GM12878 (cell line): ENCODE measurements around the gene SLC38A8. TPM values are rescaled to one million over a fixed set of nuclear protein-coding genes. Genes with fewer than 3 reads are reported as not detected.

ENCODE experiments used
- ATAC-seq: fragments of 200-7000 bp; cut with Tn5 transposase; 3 replicates; pipeline ENCODE4 v1.9.1; 2020; ENCODE audit warnings: mild to moderate bottlenecking, moderate library complexity
- BruUV-seq: library from RNA; stranded (reverse); fragments of 400-500 nt; replicated peaks from 2 replicates; lab custom pipeline; 2021; lab: Mats Ljungman, UMichigan
- CTCF ChIA-PET: fragments of 300-600 bp; sonication (Branson Sonifier 250); formaldehyde crosslinking; extraction: SDS; loops from one replicate; lab custom pipeline; 2021; ENCODE audit warnings: inconsistent platforms; lab: Yijun Ruan, JAX
- POLR2A ChIA-PET: fragments of 350-600 bp; formaldehyde crosslinking; extraction: SDS; loops from one replicate; lab custom pipeline; 2021; ENCODE audit warnings: inconsistent platforms; lab: Charles Lee
- RAD21 ChIA-PET: fragments of 300-600 bp; sonication (Branson Sonifier 250); formaldehyde crosslinking; loops from one replicate; lab custom pipeline; 2023; ENCODE audit warnings: antibody characterized with exemption; ENCODE audit not compliant: unreplicated experiment; lab: Charles Lee
- SMC1A ChIA-PET: fragments of 300-600 bp; sonication (Branson Sonifier 250); formaldehyde crosslinking; loops from one replicate; lab custom pipeline; 2023; ENCODE audit not compliant: unreplicated experiment, uncharacterized antibody; lab: Charles Lee
- DNase-seq: peaks from one replicate; pipeline ENCODE4 v3.0.0-alpha.2; 2011; ENCODE audit warnings: low read depth, low spot score
- FAIRE-seq: peaks from 3 replicates; lab custom pipeline; 2011; peaks lifted over from hg19 to GRCh38; lab: Jason Lieb, UNC
- H2AFZ ChIP-seq: 2 replicates; pipeline ENCODE4 v1.6.0; 2011; ENCODE audit warnings: low read depth, low read length, control low read depth; ENCODE audit not compliant: control insufficient read depth
- H3K27ac ChIP-seq: 2 replicates; pipeline ENCODE4 v1.5.1; 2011; ENCODE audit warnings: control low read depth; ENCODE audit not compliant: control insufficient read depth, insufficient read depth
- H3K27me3 ChIP-seq, 2 experiments: replicated peaks in 1 of 2; 2 replicates each; pipeline versions ENCODE4 v1.6.0 to v1.6.1; 2011; ENCODE audit warnings: low read length in 1 of 2; ENCODE audit not compliant: control insufficient read depth in 2 of 2, insufficient read depth in 2 of 2
- H3K36me3 ChIP-seq, 2 experiments: 2 replicates each; pipeline ENCODE4 v1.5.1; 2011; ENCODE audit warnings: low read length in 1 of 2; ENCODE audit not compliant: control insufficient read depth in 2 of 2, insufficient read depth in 2 of 2
- H3K4me1 ChIP-seq: 2 replicates; pipeline ENCODE4 v1.6.1; 2011; ENCODE audit warnings: mild to moderate bottlenecking, low read length, moderate library complexity, mixed read lengths; ENCODE audit not compliant: control insufficient read depth, insufficient read depth
- H3K4me2 ChIP-seq: 2 replicates; pipeline ENCODE4 v1.6.0; 2011; ENCODE audit warnings: control low read depth; ENCODE audit not compliant: control insufficient read depth, insufficient read depth
- H3K4me3 ChIP-seq: fragments of 200-600 bp; sonication (generic); 2 replicates; pipeline ENCODE4 v1.5.1; 2016
- H3K79me2 ChIP-seq: 2 replicates; pipeline ENCODE4 v1.6.0; 2011; ENCODE audit warnings: low read length; ENCODE audit not compliant: control insufficient read depth, insufficient read depth
- H3K9ac ChIP-seq: 2 replicates; pipeline ENCODE4 v1.8.0; 2011; ENCODE audit warnings: low read length, control low read depth, mixed read lengths; ENCODE audit not compliant: control insufficient read depth, insufficient read depth
- H3K9me3 ChIP-seq: replicated peaks from 3 replicates; pipeline ENCODE4 v1.5.1; 2011; ENCODE audit warnings: mild to moderate bottlenecking, low read length; ENCODE audit not compliant: control insufficient read depth, insufficient read depth
- H4K20me1 ChIP-seq: 2 replicates; pipeline ENCODE4 v1.6.0; 2011; ENCODE audit not compliant: control insufficient read depth, insufficient read depth
- ASH2L ChIP-seq: fragments of 300-600, 200-600 bp; sonication (generic); IDR thresholded peaks from 2 replicates; pipeline ENCODE4 v1.6.1; 2017; ENCODE audit warnings: low read depth, mild to moderate bottlenecking, borderline replicate concordance
- CBX5 ChIP-seq: sonication (generic); IDR thresholded peaks from 2 replicates; pipeline ENCODE4 v1.6.1; 2016; ENCODE audit warnings: low read depth, moderate library complexity, mild to moderate bottlenecking, inconsistent platforms
- ESRRA ChIP-seq: IDR thresholded peaks from 2 replicates; pipeline ENCODE4 v1.6.1; 2012; ENCODE audit warnings: mild to moderate bottlenecking, low read length, improper control_type of control experiment
- HDAC2 ChIP-seq: fragments of 200-600 bp; sonication (generic); IDR thresholded peaks from 2 replicates; pipeline ENCODE4 v1.6.1; 2017
- IKZF2 ChIP-seq, 2 experiments: fragments of 450-650 bp; IDR thresholded peaks; 2 replicates each; pipeline ENCODE4 v1.6.1; 2017; ENCODE audit warnings: mild to moderate bottlenecking in 2 of 2, moderate library complexity in 2 of 2
- LARP7 ChIP-seq: fragments of 450-650 bp; IDR thresholded peaks from 2 replicates; pipeline ENCODE4 v1.6.1; 2017; ENCODE audit warnings: mild to moderate bottlenecking
- MTA3 ChIP-seq: IDR thresholded peaks from 2 replicates; pipeline ENCODE4 v1.6.1; 2012; ENCODE audit warnings: low read length, inconsistent platforms, borderline replicate concordance
- NFXL1 ChIP-seq: fragments of 450-650 bp; IDR thresholded peaks from 2 replicates; pipeline ENCODE4 v1.6.1; 2017; ENCODE audit warnings: antibody characterized with exemption, mild to moderate bottlenecking, borderline replicate concordance
- NR2F1 ChIP-seq: fragments of 450-650 bp; conservative IDR thresholded peaks from 2 replicates; pipeline ENCODE4 v1.6.1; 2017; ENCODE audit warnings: mild to moderate bottlenecking
- POLR2AphosphoS2 ChIP-seq: IDR thresholded peaks from 2 replicates; pipeline ENCODE4 v1.6.1; 2011; ENCODE audit warnings: low read depth, mild to moderate bottlenecking, low read length, improper control_type of control experiment, moderate library complexity
- RELA ChIP-seq: fragments of 450-650 bp; IDR thresholded peaks from 2 replicates; pipeline ENCODE4 v1.8.0; 2014; ENCODE audit warnings: borderline replicate concordance; ENCODE audit not compliant: partially characterized antibody
- SIX5 ChIP-seq: IDR thresholded peaks from 2 replicates; pipeline ENCODE4 v1.6.1; 2011; ENCODE audit warnings: mild to moderate bottlenecking, low read depth, low read length, moderate library complexity; ENCODE audit not compliant: severe bottlenecking
- SPI1 ChIP-seq: IDR thresholded peaks from 2 replicates; pipeline ENCODE4 v1.6.1; 2011; ENCODE audit warnings: low read depth, mild to moderate bottlenecking, low read length, moderate library complexity, borderline replicate concordance; ENCODE audit not compliant: insufficient read depth
- TARDBP ChIP-seq: IDR thresholded peaks from 2 replicates; pipeline ENCODE4 v1.6.1; 2016; ENCODE audit warnings: borderline replicate concordance
- USF2 ChIP-seq: IDR thresholded peaks from 2 replicates; pipeline ENCODE4 v1.6.1; 2011; ENCODE audit warnings: low read depth, low read length, improper control_type of control experiment, borderline replicate concordance
- ZNF24 ChIP-seq: fragments of 450-650 bp; IDR thresholded peaks from 2 replicates; pipeline ENCODE4 v1.6.1; 2017; ENCODE audit warnings: antibody characterized with exemption, mild to moderate bottlenecking
- ZSCAN29 ChIP-seq: fragments of 450-650 bp; IDR thresholded peaks from 2 replicates; pipeline ENCODE4 v1.6.1; 2017; ENCODE audit warnings: mild to moderate bottlenecking, moderate library complexity
- WGBS: methylation state at CpG from one replicate; pipeline ENCODE4 v1.1.6; 2016; ENCODE audit warnings: low lambda C conversion rate; ENCODE audit not compliant: insufficient replicate concordance, insufficient coverage; ENCODE audit errors: missing lambda C conversion rate; 5-methylcytosine and 5-hydroxymethylcytosine counted together
- in situ Hi-C: fragments of 300-500 bp; cut with MboI; formaldehyde crosslinking; loops from 9 replicates; pipeline ENCODE4 v1.14.3; 2018; ENCODE audit warnings: mixed read lengths
- intact Hi-C: fragments of 100-400 bp; cut with micrococcal nuclease; formaldehyde crosslinking; loops from one replicate; pipeline ENCODE4 v1.14.2; 2022; ENCODE audit not compliant: unreplicated experiment
- polyA plus RNA-seq, 11 experiments: library from polyadenylated mRNA; depleted of rRNA in 4 of 11; unstranded in 6 of 11; stranded (reverse) in 5 of 11; fragments of >200 nt; fragmentation: Nextera tagmentation in 4 of 11; fragmentation: Illumina TruSeq in 1 of 11; extraction: Ambion mirVana in 4 of 11; extraction: Trizol in 1 of 11; gene quantifications; 1 replicate in 1 of 11; 2 replicates in 10 of 11; pipeline versions ENCODE4 v1.2.1 to v1.2.3, GENCODE V29; 2011 to 2016; ENCODE audit warnings: inconsistent platforms in 2 of 11, missing spikeins in 2 of 11, low read depth in 1 of 11
- total RNA-seq, 4 experiments: library from RNA; depleted of rRNA in 3 of 4; stranded (reverse); fragments of >200 nt in 3 of 4; fragmentation: Illumina TruSeq in 1 of 4; extraction: Trizol in 1 of 4; gene quantifications; 2 replicates each; pipeline versions ENCODE4 v1.2.1 to v1.2.3, GENCODE V29; 2013 to 2021
- TF ChIP-seq, protein P1 (sequence below): IDR thresholded peaks from 2 replicates; pipeline ENCODE4 v1.6.1; 2012; ENCODE audit warnings: low read length, inconsistent platforms
- TF ChIP-seq, protein P2 (sequence below): IDR thresholded peaks from 2 replicates; pipeline ENCODE4 v1.6.1; 2011; ENCODE audit warnings: mild to moderate bottlenecking, low read depth, low read length, moderate library complexity; ENCODE audit not compliant: insufficient replicate concordance
- TF ChIP-seq, protein P3 (sequence below): fragments of 450-650 bp; IDR thresholded peaks from 2 replicates; pipeline ENCODE4 v1.6.1; 2016; ENCODE audit warnings: mild to moderate bottlenecking, moderate library complexity, borderline replicate concordance

SLC38A8 gene
- total and polyA plus RNA-seq, 10 of the 15 experiments (the other 5 are each of a cell fraction or from before 2014, with no cell fraction given), result not detected

GRCh38 chr16:83973077-83973476 is 69.5 kb downstream of the SLC38A8 start:
- FAIRE-seq (no peak), ATAC-seq (no peak), DNase-seq (no peak)
- in situ Hi-C loops, result no loop called here
- ChIA-PET RAD21 (no interaction called here), SMC1A (no interaction called here), CTCF (no interaction called here), POLR2A (no interaction called here)
- no peak overlapping the region for H3K27ac ChIP-seq
- H3K4me3 ChIP-seq, result no peak overlapping the region
- H2AFZ ChIP-seq, result no peak overlapping the region
- H3K4me1 ChIP-seq, result no peaks in the 10 kb centered on the region
- intact Hi-C loops, result no loop called here
- 44% methylated on average over 10 of the region's 10 CpGs for WGBS
- no peaks in the 10 kb centered on the region for H3K27me3 ChIP-seq
- no peaks in the 10 kb centered on the region for H3K36me3 ChIP-seq
- TF ChIP-seq MTA3 (no peak), USF2 (no peak), TARDBP (no peak), HDAC2 (no peak), ZNF24 (no peak), NR2F1 (no peak), ASH2L (no peak), ESRRA (no peak), IKZF2 (IDR thresholded peaks at IDR 0.05) (no peak), RELA (no peak), SPI1 (no peak), CBX5 (no peak), POLR2AphosphoS2 (no peak), NFXL1 (no peak), LARP7 (no peak), ZSCAN29 (no peak), SIX5 (no peak)
- TF ChIP-seq, protein P1, sequence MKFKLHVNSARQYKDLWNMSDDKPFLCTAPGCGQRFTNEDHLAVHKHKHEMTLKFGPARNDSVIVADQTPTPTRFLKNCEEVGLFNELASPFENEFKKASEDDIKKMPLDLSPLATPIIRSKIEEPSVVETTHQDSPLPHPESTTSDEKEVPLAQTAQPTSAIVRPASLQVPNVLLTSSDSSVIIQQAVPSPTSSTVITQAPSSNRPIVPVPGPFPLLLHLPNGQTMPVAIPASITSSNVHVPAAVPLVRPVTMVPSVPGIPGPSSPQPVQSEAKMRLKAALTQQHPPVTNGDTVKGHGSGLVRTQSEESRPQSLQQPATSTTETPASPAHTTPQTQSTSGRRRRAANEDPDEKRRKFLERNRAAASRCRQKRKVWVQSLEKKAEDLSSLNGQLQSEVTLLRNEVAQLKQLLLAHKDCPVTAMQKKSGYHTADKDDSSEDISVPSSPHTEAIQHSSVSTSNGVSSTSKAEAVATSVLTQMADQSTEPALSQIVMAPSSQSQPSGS, result no peak
- TF ChIP-seq, protein P2, sequence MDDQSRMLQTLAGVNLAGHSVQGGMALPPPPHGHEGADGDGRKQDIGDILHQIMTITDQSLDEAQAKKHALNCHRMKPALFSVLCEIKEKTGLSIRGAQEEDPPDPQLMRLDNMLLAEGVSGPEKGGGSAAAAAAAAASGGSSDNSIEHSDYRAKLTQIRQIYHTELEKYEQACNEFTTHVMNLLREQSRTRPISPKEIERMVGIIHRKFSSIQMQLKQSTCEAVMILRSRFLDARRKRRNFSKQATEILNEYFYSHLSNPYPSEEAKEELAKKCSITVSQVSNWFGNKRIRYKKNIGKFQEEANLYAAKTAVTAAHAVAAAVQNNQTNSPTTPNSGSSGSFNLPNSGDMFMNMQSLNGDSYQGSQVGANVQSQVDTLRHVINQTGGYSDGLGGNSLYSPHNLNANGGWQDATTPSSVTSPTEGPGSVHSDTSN, result no peak
- TF ChIP-seq, protein P3, sequence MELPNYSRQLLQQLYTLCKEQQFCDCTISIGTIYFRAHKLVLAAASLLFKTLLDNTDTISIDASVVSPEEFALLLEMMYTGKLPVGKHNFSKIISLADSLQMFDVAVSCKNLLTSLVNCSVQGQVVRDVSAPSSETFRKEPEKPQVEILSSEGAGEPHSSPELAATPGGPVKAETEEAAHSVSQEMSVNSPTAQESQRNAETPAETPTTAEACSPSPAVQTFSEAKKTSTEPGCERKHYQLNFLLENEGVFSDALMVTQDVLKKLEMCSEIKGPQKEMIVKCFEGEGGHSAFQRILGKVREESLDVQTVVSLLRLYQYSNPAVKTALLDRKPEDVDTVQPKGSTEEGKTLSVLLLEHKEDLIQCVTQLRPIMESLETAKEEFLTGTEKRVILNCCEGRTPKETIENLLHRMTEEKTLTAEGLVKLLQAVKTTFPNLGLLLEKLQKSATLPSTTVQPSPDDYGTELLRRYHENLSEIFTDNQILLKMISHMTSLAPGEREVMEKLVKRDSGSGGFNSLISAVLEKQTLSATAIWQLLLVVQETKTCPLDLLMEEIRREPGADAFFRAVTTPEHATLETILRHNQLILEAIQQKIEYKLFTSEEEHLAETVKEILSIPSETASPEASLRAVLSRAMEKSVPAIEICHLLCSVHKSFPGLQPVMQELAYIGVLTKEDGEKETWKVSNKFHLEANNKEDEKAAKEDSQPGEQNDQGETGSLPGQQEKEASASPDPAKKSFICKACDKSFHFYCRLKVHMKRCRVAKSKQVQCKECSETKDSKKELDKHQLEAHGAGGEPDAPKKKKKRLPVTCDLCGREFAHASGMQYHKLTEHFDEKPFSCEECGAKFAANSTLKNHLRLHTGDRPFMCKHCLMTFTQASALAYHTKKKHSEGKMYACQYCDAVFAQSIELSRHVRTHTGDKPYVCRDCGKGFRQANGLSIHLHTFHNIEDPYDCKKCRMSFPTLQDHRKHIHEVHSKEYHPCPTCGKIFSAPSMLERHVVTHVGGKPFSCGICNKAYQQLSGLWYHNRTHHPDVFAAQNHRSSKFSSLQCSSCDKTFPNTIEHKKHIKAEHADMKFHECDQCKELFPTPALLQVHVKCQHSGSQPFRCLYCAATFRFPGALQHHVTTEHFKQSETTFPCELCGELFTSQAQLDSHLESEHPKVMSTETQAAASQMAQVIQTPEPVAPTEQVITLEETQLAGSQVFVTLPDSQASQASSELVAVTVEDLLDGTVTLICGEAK, result no peak
- BruUV-seq, result no TSS peak
- H4K20me1 ChIP-seq, result no peaks in the 10 kb centered on the region
- H3K4me2 ChIP-seq, result no peak overlapping the region
- no peaks in the 10 kb centered on the region; the same call in 2 of the 3 replicates for H3K9me3 ChIP-seq
- no peaks in the 10 kb centered on the region for H3K79me2 ChIP-seq
- no peak overlapping the region for H3K9ac ChIP-seq
